HEK293T (cell line): ENCODE measurements around the gene RPRD1B.

Experiments used
- CTCF ChIA-PET: fragments of 350-600 bp; formaldehyde crosslinking; extraction: SDS; loops from one replicate; lab custom pipeline; 2021; ENCODE audit warnings: antibody characterized with exemption, inconsistent platforms; lab: Yijun Ruan, JAX
- POLR2A ChIA-PET: fragments of 350-600 bp; formaldehyde crosslinking; extraction: SDS; loops from one replicate; lab custom pipeline; 2020; ENCODE audit warnings: antibody characterized with exemption, inconsistent platforms; lab: Yijun Ruan, JAX
- DNase-seq: peaks from one replicate; pipeline ENCODE4 v3.0.0; 2012; ENCODE audit warnings: mixed read lengths; ENCODE audit errors: extremely low spot score
- ARNT ChIP-seq: fragments of 450-650 bp; IDR thresholded peaks from 2 replicates; pipeline ENCODE4 v1.6.1; 2017; ENCODE audit warnings: mild to moderate bottlenecking
- BHLHE40 ChIP-seq: fragments of 450-650 bp; IDR thresholded peaks from 2 replicates; pipeline ENCODE4 v1.6.1; 2016; ENCODE audit warnings: mild to moderate bottlenecking, moderate library complexity, borderline replicate concordance
- CTBP1 ChIP-seq: fragments of 450-650 bp; IDR thresholded peaks from 2 replicates; pipeline ENCODE4 v1.6.1; 2016; ENCODE audit warnings: borderline replicate concordance
- ELF4 ChIP-seq: fragments of 450-650 bp; IDR thresholded peaks from 2 replicates; pipeline ENCODE4 v1.6.1; 2017; ENCODE audit warnings: antibody characterized with exemption
- FOXA1 ChIP-seq: fragments of 450-650 bp; IDR thresholded peaks from 2 replicates; pipeline ENCODE4 v1.6.1; 2016; ENCODE audit warnings: mild to moderate bottlenecking
- FOXK2 ChIP-seq: fragments of 450-650 bp; IDR thresholded peaks from 2 replicates; pipeline ENCODE4 v1.6.1; 2016; ENCODE audit warnings: mild to moderate bottlenecking
- FOXM1 ChIP-seq: fragments of 450-650 bp; IDR thresholded peaks from 2 replicates; pipeline ENCODE4 v1.6.1; 2017; ENCODE audit warnings: mild to moderate bottlenecking, borderline replicate concordance
- HDGF ChIP-seq: fragments of 450-650 bp; IDR thresholded peaks from 2 replicates; pipeline ENCODE4 v1.6.1; 2017; ENCODE audit warnings: antibody characterized with exemption, borderline replicate concordance
- L3MBTL2 ChIP-seq: fragments of 450-650 bp; conservative IDR thresholded peaks from 2 replicates; pipeline ENCODE4 v1.6.1; 2016; ENCODE audit warnings: mild to moderate bottlenecking
- LEF1 ChIP-seq: fragments of 450-650 bp; IDR thresholded peaks from 2 replicates; pipeline ENCODE4 v1.6.1; 2017; ENCODE audit warnings: mild to moderate bottlenecking, borderline replicate concordance
- NFRKB ChIP-seq: fragments of 450-650 bp; IDR thresholded peaks from 2 replicates; pipeline ENCODE4 v1.6.1; 2016; ENCODE audit warnings: mild to moderate bottlenecking, moderate library complexity
- PKNOX1 ChIP-seq: fragments of 450-650 bp; IDR thresholded peaks from 2 replicates; pipeline ENCODE4 v1.6.1; 2016
- SP1 ChIP-seq: fragments of 450-650 bp; IDR thresholded peaks from 2 replicates; pipeline ENCODE4 v1.6.1; 2017
- SUZ12 ChIP-seq: fragments of 450-650 bp; IDR thresholded peaks from 2 replicates; pipeline ENCODE4 v1.6.1; 2016; ENCODE audit warnings: mild to moderate bottlenecking
- TARDBP ChIP-seq: fragments of 450-650 bp; IDR thresholded peaks from 2 replicates; pipeline ENCODE4 v1.6.1; 2016
- ZNF384 ChIP-seq: fragments of 450-650 bp; IDR thresholded peaks from 2 replicates; pipeline ENCODE4 v1.6.1; 2016

Gene RPRD1B

GRCh38 chr20:38135271-38135650 is 101.7 kb downstream of the RPRD1B start:
- ChIA-PET POLR2A (no interaction called here), CTCF (no interaction called here)
- TF ChIP-seq L3MBTL2 (no peak), PKNOX1 (no peak), FOXA1 (no peak), LEF1 (no peak), ARNT (no peak), CTBP1 (no peak), ZNF384 (no peak), FOXK2 (no peak)
- DNase-seq, result no peak

- CTCF ChIA-PET, result no interaction called here
Observed at GRCh38 chr20:38135651-38136420, 102.3 kb downstream of the RPRD1B start.

GRCh38 chr20:38136421-38137245 is 103.1 kb downstream of the RPRD1B start:
- DNase-seq, result no peak
- TF ChIP-seq TARDBP (no peak), SUZ12 (no peak), SP1 (no peak), L3MBTL2 (no peak), PKNOX1 (no peak), NFRKB (no peak), BHLHE40 (no peak)
- ChIA-PET POLR2A (no interaction called here), CTCF (no interaction called here)

More at GRCh38 chr20:38135651-38136420, 102.3 kb downstream of the RPRD1B start:
- DNase-seq, result no peak
- POLR2A ChIA-PET, result no interaction called here
- TF ChIP-seq SUZ12 (no peak), ELF4 (no peak), ARNT (no peak), FOXK2 (no peak), SP1 (no peak), L3MBTL2 (no peak), NFRKB (no peak), FOXA1 (no peak)

GRCh38 chr20:38137441-38138037 is 104.0 kb downstream of the RPRD1B start:
- TF ChIP-seq FOXM1 (no peak), CTBP1 (no peak), L3MBTL2 (no peak), FOXA1 (no peak), PKNOX1 (no peak), FOXK2 (no peak), ZNF384 (no peak), HDGF (no peak), SP1 (no peak), NFRKB (no peak), SUZ12 (no peak), ARNT (no peak), TARDBP (no peak), BHLHE40 (no peak), ELF4 (no peak), LEF1 (no peak)
- POLR2A ChIA-PET, result no interaction called here
- DNase-seq, result no peak
- CTCF ChIA-PET, result no interaction called here

GRCh38 chr20:38138086-38138778 is 104.7 kb downstream of the RPRD1B start:
- POLR2A ChIA-PET, result no interaction called here
- CTCF ChIA-PET, result no interaction called here
- DNase-seq, result no peak
- TF ChIP-seq ARNT (no peak), LEF1 (no peak), FOXA1 (no peak), SP1 (no peak), PKNOX1 (no peak), CTBP1 (no peak), SUZ12 (no peak), NFRKB (no peak), BHLHE40 (no peak), HDGF (no peak)
